Neuronal stem cell (in vitro differentiated cells): Measurements from ENCODE around the gene SHKBP1.
"Not testable (repeated sequence)": the region's sequence is repeated elsewhere in the genome, so short reads cannot be mapped to it uniquely, and the experiment has no call there.

Source experiments
- DNase-seq: peaks from one replicate; pipeline ENCODE4 v3.0.0-alpha.2; 2013; ENCODE audit warnings: low spot score
- H2AFZ ChIP-seq: one replicate; pipeline ENCODE4 v1.6.1; 2013; ENCODE audit warnings: mild to moderate bottlenecking, low read length, inconsistent platforms
- H2AK5ac ChIP-seq: 2 replicates; pipeline ENCODE4 v1.6.1; 2013; ENCODE audit warnings: low read depth, mild to moderate bottlenecking, inconsistent platforms, low read length, moderate library complexity, mixed read lengths
- H2BK120ac ChIP-seq: 2 replicates; pipeline ENCODE4 v1.6.1; 2013; ENCODE audit warnings: low read depth, mild to moderate bottlenecking, inconsistent platforms, low read length, moderate library complexity, mixed read lengths
- H2BK12ac ChIP-seq: one replicate; pipeline ENCODE4 v1.6.1; 2013; ENCODE audit warnings: low read length, inconsistent platforms
- H2BK15ac ChIP-seq: 2 replicates; pipeline ENCODE4 v1.6.1; 2013; ENCODE audit warnings: mild to moderate bottlenecking, low read length, inconsistent platforms, mixed read lengths
- H2BK5ac ChIP-seq: one replicate; pipeline ENCODE4 v1.6.1; 2013; ENCODE audit warnings: inconsistent platforms, mild to moderate bottlenecking, low read length, moderate library complexity
- H3K14ac ChIP-seq: one replicate; pipeline ENCODE4 v1.6.1; 2013; ENCODE audit warnings: low read length, inconsistent platforms
- H3K18ac ChIP-seq: 2 replicates; pipeline ENCODE4 v1.6.1; 2013; ENCODE audit warnings: low read length, inconsistent platforms
- H3K23ac ChIP-seq: 2 replicates; pipeline ENCODE4 v1.6.1; 2013; ENCODE audit warnings: low read depth, mild to moderate bottlenecking, mixed read lengths, low read length, inconsistent platforms; ENCODE audit not compliant: poor library complexity
- H3K27ac ChIP-seq: replicated peaks from 3 replicates; pipeline ENCODE4 v1.5.1; 2013; ENCODE audit warnings: low read length, inconsistent platforms
- H3K27me3 ChIP-seq, 3 experiments: 2 replicates each; pipeline ENCODE4 v1.6.1; 2013; ENCODE audit warnings: low read length in 3 of 3, mild to moderate bottlenecking in 2 of 3, inconsistent platforms in 1 of 3, low read depth in 1 of 3, mixed read lengths in 1 of 3, moderate library complexity in 1 of 3; ENCODE audit not compliant: control insufficient read depth in 3 of 3, insufficient read depth in 3 of 3
- H3K36me3 ChIP-seq, 2 donors: replicated peaks in 1 of 2; 2 replicates each; pipeline ENCODE4 v1.6.1; 2013; ENCODE audit warnings: low read length in 2 of 2; ENCODE audit not compliant: control insufficient read depth in 2 of 2, insufficient read depth in 2 of 2
- H3K4ac ChIP-seq: 2 replicates; pipeline ENCODE4 v1.6.1; 2013; ENCODE audit warnings: inconsistent platforms, mild to moderate bottlenecking, low read length, moderate library complexity
- H3K4me1 ChIP-seq, 2 donors: 1 replicate in 1 of 2; 2 replicates in 1 of 2; pipeline ENCODE4 v1.6.1; 2013; ENCODE audit warnings: low read length in 2 of 2, low read depth in 1 of 2; ENCODE audit not compliant: control insufficient read depth in 2 of 2, insufficient read depth in 1 of 2
- H3K4me2 ChIP-seq: one replicate; pipeline ENCODE4 v1.6.1; 2013; ENCODE audit warnings: mild to moderate bottlenecking, low read length, inconsistent platforms; ENCODE audit not compliant: insufficient read depth, poor library complexity, severe bottlenecking
- H3K4me3 ChIP-seq, 2 donors: 2 replicates each; pipeline ENCODE4 v1.5.1; 2013; ENCODE audit warnings: low read length in 2 of 2, mild to moderate bottlenecking in 2 of 2, inconsistent platforms in 1 of 2, moderate library complexity in 1 of 2
- H3K79me1 ChIP-seq: one replicate; pipeline ENCODE4 v1.6.1; 2013; ENCODE audit warnings: low read depth, mild to moderate bottlenecking, inconsistent platforms, low read length, moderate library complexity
- H3K9ac ChIP-seq: one replicate; pipeline ENCODE4 v1.6.1; 2013; ENCODE audit warnings: mild to moderate bottlenecking, low read depth, low read length, inconsistent platforms; ENCODE audit not compliant: poor library complexity
- H3K9me3 ChIP-seq, 2 donors: replicated peaks in 1 of 2; 2 replicates each; pipeline versions ENCODE3 to v1.6.1; 2013; ENCODE audit warnings: low read length in 2 of 2, mild to moderate bottlenecking in 2 of 2, inconsistent platforms in 1 of 2, low read depth in 1 of 2, mixed read lengths in 1 of 2, moderate library complexity in 1 of 2; ENCODE audit not compliant: control insufficient read depth in 2 of 2, insufficient read depth in 1 of 2
- H4K8ac ChIP-seq: one replicate; pipeline ENCODE4 v1.6.1; 2013; ENCODE audit warnings: low read depth, mild to moderate bottlenecking, inconsistent platforms, low read length, moderate library complexity
- H4K91ac ChIP-seq: one replicate; pipeline ENCODE4 v1.6.1; 2013; ENCODE audit warnings: low read length, low read depth, mild to moderate bottlenecking, inconsistent platforms; ENCODE audit not compliant: poor library complexity
- WGBS, 2 donors: extraction: QIAGEN DNeasy Blood & Tissue Kit; methylation state at CpG; one replicate each; pipeline ENCODE4 v1.1.7; 2013; ENCODE audit warnings: missing lambda C conversion rate in 2 of 2, mixed read lengths in 1 of 2; ENCODE audit not compliant: insufficient read length in 2 of 2, insufficient replicate concordance in 1 of 2; ENCODE audit errors: extremely low coverage in 2 of 2; 5-methylcytosine and 5-hydroxymethylcytosine counted together

Gene SHKBP1

DNA sequence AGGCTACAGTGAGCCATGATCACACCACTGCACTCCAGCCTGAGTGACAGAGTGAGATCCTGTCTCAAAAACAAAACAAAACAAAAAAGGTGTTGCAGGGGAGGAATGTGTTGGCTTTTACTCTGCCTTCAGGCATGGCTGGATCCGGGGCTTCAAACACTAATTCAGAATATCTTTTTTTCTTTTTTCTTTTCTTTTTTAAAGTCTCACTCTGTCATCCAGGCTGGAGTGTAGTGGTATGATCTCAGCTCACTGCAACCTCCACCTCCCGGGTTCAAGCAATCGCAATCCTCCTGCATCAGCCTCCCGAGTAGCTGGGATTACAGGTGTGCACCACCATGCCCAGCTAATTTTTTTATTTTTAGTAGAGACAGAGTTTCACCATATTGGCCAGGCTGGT is 15.1 kb downstream of the SHKBP1 start:
- H4K91ac ChIP-seq, H3K9me3 ChIP-seq, H3K27ac ChIP-seq, H3K27me3 ChIP-seq, H2AFZ ChIP-seq, H2BK15ac ChIP-seq, H3K4me3 ChIP-seq, H2BK120ac ChIP-seq, H3K18ac ChIP-seq, DNase-seq, H4K8ac ChIP-seq, H3K4me2 ChIP-seq, H3K4ac ChIP-seq, H3K14ac ChIP-seq, H3K9ac ChIP-seq, H2BK5ac ChIP-seq, H2AK5ac ChIP-seq, H3K79me1 ChIP-seq, H3K23ac ChIP-seq, H2BK12ac ChIP-seq: not testable (repeated sequence)
- peaks cover 25 to 27% of the 10 kb centered on the region in 2 donors for H3K4me1 ChIP-seq
- peaks cover 6 to 19% of the 10 kb centered on the region in 2 donors for H3K36me3 ChIP-seq
- no CpG with 5 or more reads among the region's 4 CpGs for WGBS, 2 donors

DNA sequence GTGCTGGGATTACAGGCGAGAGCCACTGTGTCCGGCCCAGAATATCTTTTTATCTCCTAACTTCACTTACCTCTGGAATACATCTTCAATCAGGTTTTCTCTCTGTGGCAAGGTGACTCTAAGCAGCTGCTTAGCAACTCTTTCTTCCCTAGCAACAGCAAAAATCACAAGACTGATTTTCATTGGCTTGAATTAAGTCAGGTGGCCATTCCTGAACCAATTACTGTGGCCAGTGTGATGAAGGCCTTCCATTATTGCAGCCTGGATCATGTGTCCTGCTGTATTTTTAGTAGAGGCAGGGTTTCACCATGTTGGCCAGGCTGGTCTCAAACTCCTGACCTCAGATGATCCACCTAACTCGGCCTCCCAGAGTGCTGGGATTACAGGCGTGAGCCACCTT is 15.5 kb downstream of the SHKBP1 start:
- DNase-seq: no peak
- Histone ChIP-seq H3K79me1 (no peaks in the 10 kb centered on the region), H3K4me3 (no peak overlapping the region), H3K36me3 (peaks cover 3 to 15% of the 10 kb centered on the region in 2 donors), H3K9ac (no peak overlapping the region), H3K4ac (no peak overlapping the region), H2AFZ (no peak overlapping the region), H3K18ac (no peak overlapping the region), H2BK5ac (no peak overlapping the region), H3K4me2 (no peak overlapping the region), H2BK120ac (no peak overlapping the region), H4K8ac (no peak overlapping the region), H3K27me3 (peaks cover 0 to 4% (median 0%) of the 10 kb centered on the region in 3 experiments), H2BK12ac (no peak overlapping the region), H4K91ac (no peak overlapping the region), H3K27ac (no peak overlapping the region), H3K23ac (no peak overlapping the region), H3K9me3 (no peaks in the 10 kb centered on the region), H2AK5ac (no peak overlapping the region), H3K4me1 (peaks cover 25 to 27% of the 10 kb centered on the region in 2 donors), H3K14ac (no peak overlapping the region), H2BK15ac (no peak overlapping the region)
- WGBS, 2 donors: no CpG with 5 or more reads among the region's 4 CpGs

DNA sequence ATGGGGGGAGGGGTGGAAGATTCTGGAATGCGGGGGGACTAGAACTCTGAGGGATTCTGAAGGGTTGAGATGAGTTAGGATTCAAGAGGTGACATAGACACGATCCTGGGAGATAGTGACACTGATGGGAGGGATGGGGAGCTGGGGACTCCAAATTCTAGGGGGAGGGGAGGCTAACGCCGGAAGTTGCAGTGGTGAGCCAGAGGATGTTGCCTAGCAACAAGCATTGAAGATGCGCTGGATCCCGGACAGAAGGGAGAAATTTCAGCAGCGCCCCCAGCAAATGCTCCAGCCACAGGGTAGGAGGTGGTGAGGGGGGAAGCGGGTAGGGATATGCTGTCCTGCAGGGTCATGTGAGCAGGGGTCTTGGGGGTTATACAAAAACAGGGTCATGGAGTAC is 17.6 kb downstream of the SHKBP1 start:
- WGBS, 2 donors: no CpG with 5 or more reads among the region's 8 CpGs

DNA sequence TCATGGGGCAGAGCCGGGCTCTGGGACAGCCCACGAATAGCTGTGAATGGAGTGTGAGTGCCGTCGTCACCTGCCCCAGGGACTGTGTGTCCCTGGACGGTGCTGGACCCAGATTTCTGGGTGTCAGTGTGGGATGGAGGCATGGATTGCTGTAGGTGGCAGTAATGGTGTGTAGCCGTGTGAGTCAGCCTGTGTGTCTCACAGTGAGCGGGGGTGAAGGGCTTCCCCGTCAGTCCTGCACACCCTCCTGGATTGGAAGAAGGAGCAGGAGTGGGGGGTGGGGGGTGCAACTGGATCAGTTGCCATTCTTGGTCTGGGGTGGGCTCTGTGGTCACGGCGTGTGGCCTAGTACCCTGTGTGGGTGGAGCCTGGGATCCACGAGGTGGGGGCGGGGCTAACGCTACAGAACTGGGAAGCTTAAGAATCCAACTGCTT is 18.0 kb downstream of the SHKBP1 start:
- Histone ChIP-seq H3K79me1 (no peaks in the 10 kb centered on the region), H3K4me2 (no peak overlapping the region), H4K91ac (no peak overlapping the region), H3K4me3 (peak overlapping the region in 1 of 2 donors; percentile 29), H2BK12ac (no peak overlapping the region), H3K27ac (no peak overlapping the region), H2AFZ (peak overlapping the region; percentile 72), H3K4me1 (peaks cover 27 to 35% of the 10 kb centered on the region in 2 donors), H2BK120ac (no peak overlapping the region), H2BK5ac (no peak overlapping the region), H2BK15ac (peak overlapping the region; percentile 10), H3K4ac (no peak overlapping the region), H3K9ac (peak overlapping the region; percentile 46), H3K14ac (no peak overlapping the region), H2AK5ac (peak overlapping the region; percentile 88), H3K36me3 (peaks cover 0 to 8% of the 10 kb centered on the region in 2 donors), H3K9me3 (no peaks in the 10 kb centered on the region), H3K18ac (peak overlapping the region; percentile 24), H4K8ac (peak overlapping the region; percentile 23), H3K23ac (peak overlapping the region; percentile 29), H3K27me3 (peaks cover 0 to 20% (median 0%) of the 10 kb centered on the region in 3 experiments)
- no CpG with 5 or more reads among the region's 13 CpGs for WGBS, 2 donors
- no peak for DNase-seq

More for the DNA sequence above, 17.6 kb downstream of the SHKBP1 start:
- Histone ChIP-seq H3K4ac (no peak overlapping the region), H3K4me1 (peaks cover 27 to 33% of the 10 kb centered on the region in 2 donors), H2BK15ac (no peak overlapping the region), H2BK5ac (no peak overlapping the region), H3K23ac (peak overlapping the region; percentile 29), H3K4me3 (peak overlapping the region in 1 of 2 donors; percentile 29), H4K8ac (no peak overlapping the region), H2BK120ac (no peak overlapping the region), H3K27ac (no peak overlapping the region), H3K36me3 (peaks cover 0 to 5% of the 10 kb centered on the region in 2 donors), H3K79me1 (no peaks in the 10 kb centered on the region), H3K9ac (peak overlapping the region; percentile 46), H3K4me2 (no peak overlapping the region), H2AFZ (peak overlapping the region; percentile 72), H2AK5ac (peak overlapping the region; percentile 88), H4K91ac (no peak overlapping the region), H3K14ac (no peak overlapping the region), H3K18ac (no peak overlapping the region), H3K27me3 (peaks cover 0 to 16% (median 0%) of the 10 kb centered on the region in 3 experiments), H2BK12ac (no peak overlapping the region), H3K9me3 (no peaks in the 10 kb centered on the region)
- DNase-seq: no peak
